ENCODE measurements around the gene MYH7.
"Not testable (repeated sequence)": the region's sequence is repeated elsewhere in the genome, so short reads cannot be mapped to it uniquely, and the experiment has no call there.

Gene MYH7

DNA sequence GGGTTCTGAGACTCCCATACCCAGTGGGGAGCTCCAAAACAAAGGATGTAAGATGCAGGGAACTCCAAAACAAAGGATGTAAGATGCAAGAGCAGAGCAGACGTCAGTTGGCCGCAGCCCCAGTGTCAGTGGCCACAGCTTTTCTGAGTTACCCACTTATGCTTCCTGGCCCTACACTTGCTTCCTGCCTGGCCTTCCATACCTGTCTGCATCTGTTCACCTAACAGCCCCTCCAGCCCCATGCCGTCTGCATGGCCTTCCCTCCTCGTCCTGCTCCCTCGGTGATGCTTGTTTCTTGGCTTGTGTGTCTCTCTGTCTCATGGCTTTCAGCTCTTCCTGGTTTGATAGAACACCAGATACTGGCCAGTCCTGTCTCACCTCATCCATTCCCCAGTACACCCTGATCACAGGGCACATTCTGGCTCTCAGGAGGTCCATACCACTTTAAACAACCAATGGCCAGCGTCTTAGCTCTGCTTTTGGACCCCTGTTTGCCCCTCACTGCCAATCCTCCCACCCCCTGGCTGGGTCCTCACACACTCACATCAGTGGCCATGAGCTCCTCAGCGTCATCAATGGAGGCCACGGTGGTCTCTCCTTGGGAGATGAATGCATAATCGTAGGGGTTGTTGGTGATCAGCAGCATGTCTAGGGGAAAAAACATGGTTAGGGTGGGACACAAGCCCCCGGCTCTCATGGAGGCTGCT, 5.3 kb downstream of the MYH7 start:
- DNase-seq: no peak

DNA sequence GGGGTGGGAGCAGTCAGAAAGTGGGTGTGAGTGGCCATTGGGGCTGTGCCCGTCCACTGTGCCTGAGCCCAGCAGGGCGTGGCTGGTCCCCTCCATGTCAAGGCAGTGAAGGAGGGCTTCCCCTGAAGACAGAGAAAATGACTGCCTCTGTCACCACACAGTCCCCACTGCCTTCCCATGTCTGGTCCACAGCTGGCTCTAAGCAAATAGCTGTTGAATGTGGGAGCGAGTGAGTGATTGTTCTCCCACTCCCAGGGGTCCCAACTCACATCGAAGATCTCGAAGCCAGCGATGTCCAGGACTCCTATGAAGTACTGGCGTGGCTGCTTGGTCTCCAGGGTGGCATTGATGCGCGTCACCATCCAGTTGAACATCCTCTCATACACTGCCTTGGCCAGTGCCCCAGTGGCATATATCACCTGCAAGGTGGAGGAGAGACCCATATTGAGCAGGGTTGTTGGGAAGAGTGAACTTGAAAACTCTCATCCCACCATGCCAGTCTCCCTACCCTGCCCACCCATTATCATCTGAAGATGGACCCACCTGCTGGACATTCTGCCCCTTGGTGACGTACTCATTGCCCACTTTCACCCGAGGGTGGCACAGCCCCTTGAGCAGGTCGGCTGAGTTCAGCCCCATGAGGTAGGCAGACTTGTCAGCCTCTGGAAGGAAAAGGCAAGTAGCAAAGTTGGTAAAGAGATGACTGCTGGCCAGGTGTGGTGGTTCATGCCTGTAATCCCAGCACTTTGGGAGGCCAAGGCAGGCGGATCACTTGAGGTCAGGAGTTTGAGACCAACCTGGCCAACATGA, 6.6 kb downstream of the MYH7 start:
- no peak for DNase-seq

DNA sequence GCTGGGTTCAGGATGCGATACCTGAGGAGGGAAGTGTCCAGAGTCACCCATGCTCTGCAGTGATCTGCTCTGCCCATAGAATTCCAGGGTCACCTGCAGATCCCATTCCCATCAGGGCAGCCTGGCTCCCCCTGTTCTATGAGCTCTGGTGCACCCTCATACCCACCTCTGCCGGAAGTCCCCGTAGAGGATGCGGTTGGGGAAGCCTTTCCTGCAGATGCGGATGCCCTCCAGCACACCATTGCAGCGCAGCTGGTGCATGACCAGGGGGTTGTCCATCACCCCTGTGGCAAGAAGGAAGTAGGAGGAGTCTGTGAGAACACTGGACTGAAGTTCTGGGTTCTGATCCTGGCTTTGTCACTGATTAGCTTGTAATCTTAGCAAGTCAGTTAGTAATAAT, 9.7 kb downstream of the MYH7 start:
- DNase-seq: not testable (repeated sequence)

DNA sequence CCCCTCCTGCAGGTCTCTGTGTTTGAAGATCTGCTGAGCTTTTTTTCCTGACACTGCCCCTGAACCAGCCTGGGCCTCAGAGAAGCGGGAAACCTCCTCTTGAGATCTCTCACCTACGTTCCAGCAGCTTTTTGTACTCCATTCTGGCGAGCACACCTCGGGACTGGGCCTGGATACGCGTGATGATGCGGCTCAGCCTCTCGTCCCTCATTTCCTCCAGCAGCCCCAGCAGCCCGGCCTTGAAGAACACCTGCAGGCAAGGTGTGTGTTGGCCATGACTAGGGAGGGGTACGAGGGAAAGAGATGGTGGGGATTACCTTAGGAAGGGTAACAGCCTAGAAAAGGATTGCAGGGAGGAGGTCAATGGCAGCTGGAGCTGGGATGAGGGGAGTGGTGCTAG, 10.3 kb downstream of the MYH7 start:
- DNase-seq: no peak

DNA sequence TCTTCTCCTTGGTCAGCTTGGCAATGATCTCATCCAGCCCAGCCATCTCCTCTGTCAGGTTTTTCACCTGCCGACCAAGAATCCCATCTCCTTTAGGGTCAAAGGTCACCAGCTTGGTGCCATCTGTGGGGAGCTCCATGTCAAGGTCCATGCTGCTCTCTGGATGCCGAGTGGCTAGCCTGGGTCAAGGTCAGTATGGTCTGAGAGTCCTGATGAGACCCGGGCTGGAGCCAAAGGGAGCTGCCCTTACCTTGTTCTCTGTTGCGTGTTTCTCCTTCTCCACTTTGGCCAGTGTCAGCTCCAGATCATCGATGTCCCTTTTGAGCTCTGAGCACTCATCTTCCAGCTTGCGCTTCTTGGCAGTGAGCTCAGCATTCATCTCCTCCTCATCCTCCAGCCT, 11.8 kb downstream of the MYH7 start:
- no peak for DNase-seq

DNA sequence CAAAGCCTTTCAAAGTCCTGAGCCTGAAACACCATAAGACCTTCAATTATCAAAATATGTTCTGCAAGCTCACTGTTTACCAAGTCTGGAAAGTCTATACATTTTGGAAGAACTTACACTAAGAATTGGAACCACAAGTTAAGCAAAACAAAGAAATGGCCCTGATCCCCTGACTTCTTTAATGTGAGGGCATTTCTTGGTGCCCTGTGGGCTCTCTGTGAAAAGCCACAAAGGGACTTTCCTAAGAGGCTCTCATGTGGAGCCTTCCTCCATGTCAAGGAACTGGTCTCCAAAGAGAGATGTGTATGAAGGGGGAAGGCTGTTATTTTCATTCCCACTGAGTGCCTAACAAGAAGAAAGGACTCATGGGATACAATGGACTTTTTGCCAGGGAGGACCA, 13.9 kb downstream of the MYH7 start:
- DNase-seq: no peak

DNA sequence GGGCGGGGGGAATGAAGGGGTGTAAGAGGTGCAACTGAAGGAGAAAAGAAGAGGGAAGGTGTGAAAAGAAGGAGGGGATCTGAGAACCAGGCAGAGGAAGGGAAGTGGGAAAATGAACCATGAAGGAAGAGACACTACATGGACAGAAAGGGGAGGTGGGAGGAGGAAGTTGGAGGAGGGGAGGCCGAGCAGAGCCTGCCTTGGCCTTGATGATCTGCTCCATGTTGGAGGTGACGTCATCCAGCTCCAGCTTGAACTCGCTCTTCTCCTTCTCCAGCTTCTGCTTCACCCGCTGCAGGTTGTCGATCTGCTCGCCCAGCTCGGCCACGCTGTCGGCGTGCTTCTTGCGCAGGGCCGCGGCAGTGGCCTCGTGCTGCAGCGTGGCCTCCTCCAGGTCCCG, 15.8 kb downstream of the MYH7 start:
- not testable (repeated sequence) for DNase-seq

DNA sequence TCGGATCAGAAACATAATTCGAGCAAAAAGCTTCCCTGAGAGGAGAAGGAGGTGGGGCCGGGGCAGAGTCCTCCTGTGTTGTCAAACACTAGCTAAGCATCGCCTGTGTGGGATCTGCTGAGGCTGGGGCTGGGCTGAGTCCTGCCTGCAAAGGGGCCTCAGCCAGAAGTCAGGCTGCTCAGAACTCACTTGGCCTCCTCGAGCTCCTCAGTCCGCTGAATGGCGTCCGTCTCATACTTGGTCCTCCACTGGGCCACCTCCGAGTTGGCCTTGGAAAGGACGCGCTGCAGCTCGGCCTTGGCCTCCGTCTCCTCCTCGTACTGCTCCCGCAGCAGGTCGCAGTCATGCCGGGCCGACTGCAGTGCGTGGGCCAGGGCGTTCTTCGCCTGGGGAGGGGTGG, 17.4 kb downstream of the MYH7 start:
- DNase-seq: no peak

DNA sequence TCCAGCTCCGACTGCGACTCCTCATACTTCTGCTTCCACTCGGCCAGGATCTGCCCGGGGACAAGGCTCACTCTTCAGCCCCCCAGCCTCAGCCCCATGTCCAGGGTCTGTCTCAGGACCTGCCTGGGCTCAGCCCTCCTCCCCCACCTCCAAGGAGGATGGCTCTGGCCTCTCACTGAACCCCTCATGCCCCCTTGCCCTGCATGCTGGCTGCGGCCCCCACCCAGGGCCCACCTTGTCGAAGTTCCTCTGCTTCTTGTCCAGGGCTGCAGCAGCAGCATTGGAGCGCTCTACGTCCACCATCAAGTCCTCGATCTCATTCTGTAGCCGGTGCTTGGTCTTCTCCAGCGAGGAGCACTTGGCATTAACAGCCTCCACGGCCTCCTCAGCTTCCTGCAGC, 18.2 kb downstream of the MYH7 start:
- DNase-seq: not testable (repeated sequence)

DNA sequence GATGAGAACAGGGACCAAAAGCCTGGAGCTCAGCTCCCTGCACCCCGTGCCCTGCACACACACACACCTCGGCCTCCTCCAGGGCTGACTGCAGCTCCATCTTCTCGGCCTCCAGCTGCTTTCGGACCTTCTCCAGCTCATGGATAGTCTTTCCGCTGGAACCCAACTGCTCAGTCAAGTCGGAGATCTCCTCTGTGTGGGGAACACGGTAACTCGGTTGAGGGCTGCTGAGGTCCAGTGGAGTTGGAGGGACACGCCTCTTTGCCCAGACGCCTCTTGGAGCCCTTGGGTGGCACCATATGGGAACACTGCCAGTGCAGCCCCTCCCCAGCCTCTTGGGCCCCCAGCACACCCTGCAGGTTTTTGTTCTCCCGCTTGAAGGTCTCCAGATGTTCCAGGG, 18.7 kb downstream of the MYH7 start:
- no peak for DNase-seq

DNA sequence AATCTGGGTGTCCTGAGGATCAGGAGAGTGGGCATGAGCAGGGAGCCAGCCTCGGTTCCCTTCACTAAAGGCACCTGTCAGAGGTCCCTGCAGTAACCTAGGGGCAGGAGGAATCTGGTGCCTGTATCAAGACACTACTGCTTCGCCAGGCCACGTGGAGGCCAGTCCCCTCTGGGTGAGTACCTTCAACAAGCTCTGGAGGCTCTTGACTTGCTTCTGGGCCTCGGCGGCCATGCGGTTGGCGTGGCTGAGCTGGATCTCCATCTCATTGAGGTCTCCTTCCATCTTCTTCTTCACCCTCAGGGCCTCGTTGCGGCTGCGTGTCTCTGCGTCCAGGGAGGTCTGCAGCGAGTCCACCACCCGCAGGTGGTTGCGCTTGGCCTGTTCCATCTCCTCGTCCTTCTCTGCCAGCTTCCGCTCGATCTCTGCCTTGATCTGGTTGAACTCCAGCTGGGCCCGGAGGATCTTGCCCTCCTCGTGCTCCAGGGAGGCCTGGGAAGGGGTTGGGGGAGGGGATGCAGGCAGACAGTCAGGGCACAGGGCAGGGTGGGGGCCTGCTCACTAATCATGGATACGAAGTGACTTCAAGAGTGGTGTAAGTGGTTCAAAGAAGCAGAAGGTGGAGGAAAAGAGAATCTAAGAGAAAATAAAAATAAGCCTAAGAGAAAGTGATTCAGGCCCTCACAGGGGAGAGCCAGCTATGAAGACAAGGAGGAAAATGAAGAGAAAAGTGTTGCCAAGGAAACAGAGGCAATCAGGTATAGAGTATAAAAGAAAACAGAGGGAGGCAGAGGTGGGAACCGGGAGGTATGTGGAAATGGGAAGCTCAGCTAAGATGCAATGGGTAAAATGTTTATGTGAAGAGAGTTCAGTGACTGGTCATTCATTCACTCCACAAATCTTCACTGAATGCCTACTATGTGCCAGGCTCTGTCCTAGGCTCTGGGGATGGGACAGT, 19.4 kb downstream of the MYH7 start:
- no peak for DNase-seq

DNA sequence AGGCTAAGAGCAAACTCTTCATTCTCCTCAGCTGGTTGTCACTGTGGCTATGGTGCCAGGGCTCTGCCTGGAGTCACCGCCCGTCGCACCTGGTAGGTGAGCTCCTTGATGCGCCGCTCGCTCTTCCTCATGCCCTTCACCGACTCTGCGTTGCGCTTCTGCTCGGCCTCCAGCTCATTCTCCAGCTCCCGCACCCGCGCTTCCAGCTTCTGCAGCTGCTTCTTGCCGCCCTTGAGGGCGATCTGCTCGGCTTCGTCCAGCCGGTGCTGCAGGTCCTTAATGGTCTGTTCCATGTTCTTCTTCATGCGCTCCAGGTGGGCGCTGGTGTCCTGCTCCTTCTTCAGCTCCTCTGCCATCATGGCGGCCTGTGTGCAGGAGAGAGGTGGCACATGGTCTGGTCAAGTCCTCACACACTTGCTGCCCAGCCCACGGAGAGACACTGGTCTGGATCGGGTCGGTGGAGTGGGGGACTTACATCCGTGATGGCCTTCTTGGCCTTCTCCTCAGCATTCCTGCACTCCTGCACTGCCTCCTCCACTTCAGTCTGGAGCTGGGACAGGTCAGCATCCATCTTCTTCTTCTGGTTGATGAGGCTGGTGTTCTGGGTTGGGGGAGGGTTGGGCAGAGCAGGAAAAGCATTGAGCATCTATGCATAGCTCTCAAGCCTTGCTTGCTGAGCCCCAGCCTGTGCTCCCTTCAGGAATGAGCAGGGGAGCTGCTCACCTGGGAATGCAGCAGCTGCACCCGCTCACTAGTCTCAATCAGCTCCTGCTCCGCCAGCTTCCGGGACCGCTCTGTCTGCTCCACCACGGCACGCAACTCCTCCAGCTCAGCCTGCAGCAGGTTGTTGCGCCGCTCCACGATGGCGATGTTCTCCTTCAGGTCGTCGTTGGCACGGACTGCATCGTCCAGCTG, 20.3 kb downstream of the MYH7 start:
- DNase-seq: no peak

DNA sequence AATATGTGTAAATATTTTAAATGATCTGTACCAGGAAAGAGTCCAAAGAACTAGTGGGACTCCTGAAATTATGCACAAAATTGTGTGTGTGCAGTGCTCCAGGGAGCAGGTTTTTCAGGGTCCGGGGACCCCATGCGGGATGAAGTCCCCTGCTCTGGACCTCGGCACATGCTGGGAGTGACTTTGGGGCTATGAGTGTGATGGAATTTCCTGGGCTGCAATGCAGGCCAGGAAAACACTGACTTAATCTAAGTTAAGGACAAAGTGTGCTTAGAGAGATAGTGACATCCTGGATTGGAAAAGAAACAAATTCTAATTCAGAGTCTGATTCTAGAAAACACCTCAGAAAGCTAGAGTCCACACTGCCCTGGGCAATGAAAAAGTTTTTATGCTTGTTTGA, 21.2 kb downstream of the MYH7 start:
- no peak for DNase-seq

DNA sequence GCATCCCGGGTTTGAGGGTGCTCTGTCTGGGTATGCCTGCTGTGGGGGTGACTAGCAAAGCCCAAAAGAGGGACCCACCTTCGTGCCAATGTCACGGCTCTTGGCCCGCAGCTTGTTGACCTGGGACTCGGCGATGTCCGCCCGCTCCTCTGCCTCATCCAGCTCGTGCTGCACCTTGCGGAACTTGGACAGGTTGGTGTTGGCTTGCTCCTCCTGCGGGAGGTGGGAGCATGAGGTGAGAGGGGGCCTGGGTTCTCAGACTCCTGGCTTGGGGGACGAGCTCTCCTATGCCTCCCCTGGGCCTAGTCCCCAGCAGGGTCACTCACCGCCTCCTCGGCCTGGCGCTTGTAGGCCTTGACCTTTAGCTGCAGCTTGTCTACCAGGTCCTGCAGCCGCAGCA, 21.8 kb downstream of the MYH7 start:
- DNase-seq: no peak

DNA sequence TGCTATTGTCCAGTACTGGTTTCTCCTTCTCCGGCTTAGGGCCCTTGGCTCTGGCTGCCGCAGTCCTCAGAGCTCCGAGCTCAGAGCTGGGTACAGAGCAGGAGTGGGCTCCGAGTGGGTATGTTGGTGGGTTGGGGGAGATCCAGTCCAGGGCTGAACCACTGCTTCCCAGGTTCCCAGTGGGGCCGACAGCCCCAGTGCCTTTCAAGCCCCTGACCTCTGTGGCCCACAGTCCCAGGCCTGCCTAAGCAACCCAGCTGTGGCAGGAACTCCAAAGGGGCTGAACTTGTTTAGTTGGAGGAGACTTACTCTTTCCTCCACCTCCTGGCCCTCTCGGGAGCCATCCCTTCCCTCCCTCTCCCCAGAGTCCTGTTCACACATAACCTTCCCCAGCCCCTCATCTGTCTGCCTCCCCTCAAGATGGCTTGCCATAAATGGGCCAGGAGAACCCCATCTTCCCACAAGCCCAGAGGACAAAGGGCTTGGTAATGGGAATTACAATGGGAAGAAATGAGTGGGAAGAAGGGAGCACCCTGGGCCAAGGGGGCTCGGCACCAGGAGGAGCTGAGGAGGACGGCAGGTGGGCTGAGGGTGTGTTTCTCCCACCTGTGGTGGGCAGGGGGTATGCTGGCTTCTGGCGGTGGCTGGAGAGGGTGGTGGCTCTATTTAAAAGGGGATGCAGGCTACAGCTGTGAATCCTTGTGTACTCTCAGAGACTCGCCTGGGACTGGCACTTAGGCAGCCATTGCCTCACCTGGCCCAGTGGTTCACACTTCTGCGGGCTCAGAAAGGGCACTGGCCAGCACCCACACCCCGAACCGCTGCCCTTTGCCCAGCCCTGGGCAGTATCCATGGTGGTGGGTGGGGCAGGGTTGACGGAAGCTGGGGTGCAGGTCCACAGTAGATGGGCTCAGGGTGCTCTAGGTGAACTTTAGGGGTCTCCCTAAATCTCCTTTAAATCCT, 23.6 kb downstream of the MYH7 start:
- no peak for DNase-seq

DNA sequence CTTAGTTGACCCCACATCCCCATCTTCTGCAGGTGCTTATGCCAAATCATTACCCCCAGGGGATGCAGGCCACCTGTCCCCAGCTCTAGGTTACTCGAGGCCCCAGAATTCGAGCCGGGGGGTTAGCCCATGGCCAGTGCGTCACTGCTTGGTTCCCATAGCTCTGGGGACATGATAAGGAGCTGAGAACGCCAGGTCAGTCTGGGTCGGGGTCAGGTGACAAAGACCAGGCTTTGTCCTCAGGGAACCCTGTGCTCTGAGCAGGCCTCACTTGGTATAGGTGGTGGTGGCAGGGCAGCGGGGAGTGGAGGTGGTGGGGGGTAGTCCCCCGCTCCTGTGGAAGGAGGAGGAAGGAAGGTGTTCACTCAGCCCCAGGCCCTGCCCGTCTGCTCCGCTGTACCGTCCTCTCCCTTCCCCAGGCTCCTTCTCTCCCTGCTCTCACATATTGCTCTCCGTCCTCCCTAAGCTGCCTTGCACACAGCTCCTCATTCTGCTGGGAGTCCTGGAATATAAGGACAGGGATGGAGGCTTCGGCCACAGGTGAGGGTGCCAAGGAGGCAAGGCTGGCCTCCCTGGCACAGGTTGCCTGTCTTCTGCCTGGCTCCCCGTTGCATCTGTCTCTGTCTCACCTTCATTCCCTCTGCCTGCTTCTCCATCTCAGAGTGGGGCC, 25.4 kb downstream of the MYH7 start:
- no peak for DNase-seq

DNA sequence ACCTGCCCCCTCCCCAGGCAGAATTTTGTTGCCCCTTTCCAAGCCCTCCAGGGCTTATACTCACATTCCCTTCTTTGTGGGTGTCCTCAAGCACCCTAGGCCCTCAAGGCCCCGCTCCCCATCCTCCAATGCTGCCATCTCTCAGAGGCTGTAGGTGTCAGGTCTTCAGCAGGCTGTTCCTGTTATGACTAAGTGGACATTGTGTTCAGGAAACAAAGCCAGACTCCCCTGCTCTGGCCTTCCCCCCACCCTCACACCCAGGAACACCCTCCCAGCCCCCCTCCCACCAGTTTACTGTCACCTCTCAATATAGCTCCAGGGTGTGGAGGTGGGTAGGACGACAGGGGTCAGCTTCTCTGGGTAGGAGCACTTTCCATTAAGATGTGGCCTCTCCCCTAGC, 26.0 kb downstream of the MYH7 start:
- DNase-seq: no peak

DNA sequence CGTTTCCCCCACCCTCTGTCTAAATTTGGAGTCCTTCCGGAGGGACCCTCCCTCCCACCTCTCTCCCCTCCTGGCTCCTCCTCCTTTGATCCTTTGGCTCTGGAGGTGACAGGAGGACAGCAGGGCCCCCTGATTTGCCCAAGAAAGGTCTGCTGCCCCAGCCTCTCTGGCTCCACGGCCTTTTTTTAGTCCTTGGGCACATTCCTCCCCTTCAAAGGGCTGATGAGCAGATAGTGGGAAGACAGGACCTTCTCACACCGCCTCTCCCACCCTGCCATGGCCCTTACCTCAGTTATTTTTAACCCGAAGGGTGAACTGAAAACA, 27.2 kb downstream of the MYH7 start:
- DNase-seq: no peak

DNA sequence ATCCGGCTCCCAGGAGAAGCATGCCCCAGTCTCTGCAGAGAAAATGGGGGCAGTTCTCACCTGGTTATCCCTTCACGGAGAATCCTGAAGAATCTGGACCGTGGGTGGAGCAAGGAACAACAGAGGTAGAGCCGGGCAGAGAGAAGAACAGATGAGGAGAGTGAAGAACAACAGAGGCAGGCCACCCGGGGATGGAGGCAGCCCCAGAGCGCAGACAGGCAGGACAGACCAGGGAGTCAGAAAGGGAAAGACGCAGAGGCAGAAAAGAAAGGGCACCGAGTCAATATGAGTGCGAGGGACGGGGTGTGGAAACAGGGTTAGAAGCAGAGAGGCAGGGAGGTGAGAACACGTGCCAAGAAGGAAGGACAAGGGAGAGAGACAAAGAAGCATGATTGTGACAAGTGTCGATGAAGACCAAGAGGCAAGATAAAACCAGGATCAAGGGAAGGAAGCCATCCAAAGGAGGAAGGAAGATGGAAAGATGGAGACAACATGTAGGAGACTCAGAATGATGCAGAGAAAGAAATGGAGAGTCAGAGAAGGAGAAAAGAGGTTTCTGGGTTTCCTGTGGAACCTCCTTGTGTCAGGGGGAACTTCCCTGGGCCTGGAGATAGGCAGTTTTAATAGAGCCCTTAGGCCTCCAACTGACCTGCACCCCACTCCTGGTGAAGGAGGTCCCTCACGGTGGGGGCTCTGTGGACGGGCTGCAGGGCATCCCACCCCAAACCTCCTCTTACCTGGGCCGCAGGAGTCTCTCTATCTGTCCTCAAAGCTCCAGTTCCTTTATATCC, 27.7 kb downstream of the MYH7 start, which contains the start of gene MYH6:
Gene MYH6 (minus strand): TSS at position 758 of the 791 bp plus-strand sequence. CDS start 1,050 bp downstream, outside the sequence.
- no peak for DNase-seq

Data from activated CD4-positive, alpha-beta T cell treated with anti-CD3 and anti-CD28 coated beads for 48 hours (primary cell).